GM19324 (cell line): ENCODE measurements around the gene SOAT2.
"Not testable (repeated sequence)": the region's sequence is repeated elsewhere in the genome, so short reads cannot be mapped to it uniquely, and the experiment has no call there.

ENCODE experiments used
- ATAC-seq: cut with Tn5 transposase; IDR thresholded peaks from one replicate; pipeline ENCODE4 v1.9.1; 2021; ENCODE audit warnings: mild to moderate bottlenecking, moderate library complexity; ENCODE audit not compliant: unreplicated experiment, low FRiP score

Gene SOAT2

DNA sequence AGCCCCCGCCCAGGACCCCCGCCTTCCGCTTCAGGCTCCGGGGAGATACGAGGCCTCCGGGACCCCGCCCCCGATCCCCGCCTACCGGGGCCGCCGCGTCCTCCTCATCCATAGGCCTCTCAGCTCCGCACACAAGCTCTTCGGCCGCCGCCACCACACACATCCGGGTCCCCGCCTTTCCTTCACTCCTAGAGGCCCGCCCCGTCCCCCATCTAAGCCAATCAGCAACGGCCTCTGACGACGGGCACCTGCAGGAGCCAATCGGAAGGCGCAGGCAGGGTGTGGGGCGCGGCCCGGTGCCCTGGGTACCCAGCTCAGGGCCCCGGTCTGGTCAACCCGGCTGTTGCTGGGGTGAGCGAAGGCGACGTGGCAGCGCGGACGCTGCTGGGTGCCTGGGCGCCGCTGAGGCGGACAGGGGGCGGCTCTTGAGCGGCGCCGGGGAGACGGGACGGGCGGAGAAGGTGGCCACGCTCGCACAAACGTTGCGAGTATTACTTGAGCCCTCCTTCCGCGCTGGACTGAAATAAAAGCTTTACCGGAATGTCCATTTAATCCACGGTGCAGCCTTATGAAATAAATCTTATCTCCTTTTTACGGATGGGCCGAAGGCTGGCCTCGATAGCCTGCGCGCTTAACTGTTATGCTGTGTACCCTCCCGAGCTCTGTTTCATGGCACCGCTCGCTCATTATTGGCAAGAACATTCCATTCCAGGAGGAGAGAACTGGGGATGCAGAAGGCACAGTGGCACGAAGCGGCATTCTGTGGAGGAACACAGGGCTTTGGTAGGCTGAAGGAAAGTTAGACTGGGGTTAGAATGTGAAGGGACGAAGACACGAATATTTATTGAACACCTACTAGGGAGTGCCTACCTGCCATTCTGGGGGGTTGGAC, 23.8 kb upstream of the SOAT2 start, which contains the start of gene SPRYD3:
Gene SPRYD3, minus strand, starts transcription at position 165 of the 892 bp plus-strand sequence. Its CDS starts 57 bp downstream, at position 108.
- peak; percentile 98 for ATAC-seq

DNA sequence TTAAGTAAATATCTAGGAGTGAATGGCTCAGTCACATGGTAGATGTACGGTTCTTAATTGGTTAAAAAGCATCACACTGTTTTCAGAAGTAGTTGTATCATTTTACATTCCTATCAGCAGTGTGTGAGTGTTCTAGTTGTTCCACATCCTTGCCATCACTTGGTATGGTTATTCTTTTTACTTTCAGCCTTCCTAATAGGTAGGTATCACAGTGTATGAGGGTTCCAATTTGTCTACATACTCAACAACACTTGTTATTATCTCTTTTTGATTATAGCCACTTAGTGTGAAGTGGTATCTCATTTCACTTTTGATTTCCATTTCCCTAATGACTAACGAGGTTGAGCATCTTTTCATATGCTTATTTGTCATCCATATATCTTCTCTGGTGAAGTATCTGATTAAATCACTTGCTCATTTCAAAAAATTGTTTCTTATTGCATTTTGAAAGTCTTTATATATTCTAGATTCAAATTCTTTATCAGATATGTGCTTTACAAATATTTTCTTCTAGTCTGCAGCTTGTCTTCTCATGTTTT, 20.6 kb upstream of the SOAT2 start:
- no peak for ATAC-seq

GRCh38 chr12:53086361-53086760, 16.9 kb upstream of the SOAT2 start:
- ATAC-seq = no peak

DNA sequence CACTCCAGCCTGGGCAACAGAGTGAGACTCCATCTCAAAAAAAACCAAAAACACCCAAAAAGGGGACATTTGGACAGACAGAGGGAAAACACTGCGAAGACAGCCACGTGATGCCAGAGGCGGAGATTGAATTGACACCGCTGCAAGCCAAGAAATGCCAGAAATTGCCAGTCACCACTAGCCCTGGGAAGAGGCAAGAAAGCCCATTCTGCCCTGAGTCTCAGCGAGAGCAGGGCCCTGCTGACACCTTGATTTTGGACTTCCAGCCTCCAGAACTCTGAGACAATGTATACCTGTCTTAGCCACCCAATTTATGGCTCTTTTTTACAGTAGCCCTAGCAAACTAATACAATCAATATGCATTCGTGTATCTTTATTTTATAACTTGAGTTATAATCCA, 13.2 kb upstream of the SOAT2 start:
- no peak for ATAC-seq

- no peak for ATAC-seq
Observed at GRCh38 chr12:53090554-53090953, 12.7 kb upstream of the SOAT2 start.

DNA sequence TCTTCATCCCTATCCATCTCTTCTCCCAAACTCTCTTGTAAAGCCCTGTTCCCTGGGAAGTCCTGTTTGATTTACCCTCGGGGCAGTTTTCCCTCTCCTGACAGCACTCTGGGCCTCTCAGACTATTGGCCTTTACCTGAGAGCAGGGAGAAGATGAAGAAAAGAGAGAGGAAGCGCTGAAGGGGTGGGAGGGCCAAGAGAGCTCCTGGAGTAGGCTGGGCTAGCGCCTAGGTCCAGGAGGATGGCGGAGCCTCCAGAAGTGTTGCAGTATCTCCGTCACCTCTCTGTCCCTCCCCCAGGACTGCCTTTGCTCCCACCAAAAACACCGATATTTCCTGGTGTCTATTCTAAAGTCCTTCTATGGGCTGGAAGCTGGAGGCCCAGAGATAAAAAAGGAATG, 11.5 kb upstream of the SOAT2 start:
- no peak for ATAC-seq

- ATAC-seq = no peak
Observed at GRCh38 chr12:53093777-53094393, 9.4 kb upstream of the SOAT2 start.

- ATAC-seq = no peak
Observed at GRCh38 chr12:53094394-53094787, 8.9 kb upstream of the SOAT2 start.

DNA sequence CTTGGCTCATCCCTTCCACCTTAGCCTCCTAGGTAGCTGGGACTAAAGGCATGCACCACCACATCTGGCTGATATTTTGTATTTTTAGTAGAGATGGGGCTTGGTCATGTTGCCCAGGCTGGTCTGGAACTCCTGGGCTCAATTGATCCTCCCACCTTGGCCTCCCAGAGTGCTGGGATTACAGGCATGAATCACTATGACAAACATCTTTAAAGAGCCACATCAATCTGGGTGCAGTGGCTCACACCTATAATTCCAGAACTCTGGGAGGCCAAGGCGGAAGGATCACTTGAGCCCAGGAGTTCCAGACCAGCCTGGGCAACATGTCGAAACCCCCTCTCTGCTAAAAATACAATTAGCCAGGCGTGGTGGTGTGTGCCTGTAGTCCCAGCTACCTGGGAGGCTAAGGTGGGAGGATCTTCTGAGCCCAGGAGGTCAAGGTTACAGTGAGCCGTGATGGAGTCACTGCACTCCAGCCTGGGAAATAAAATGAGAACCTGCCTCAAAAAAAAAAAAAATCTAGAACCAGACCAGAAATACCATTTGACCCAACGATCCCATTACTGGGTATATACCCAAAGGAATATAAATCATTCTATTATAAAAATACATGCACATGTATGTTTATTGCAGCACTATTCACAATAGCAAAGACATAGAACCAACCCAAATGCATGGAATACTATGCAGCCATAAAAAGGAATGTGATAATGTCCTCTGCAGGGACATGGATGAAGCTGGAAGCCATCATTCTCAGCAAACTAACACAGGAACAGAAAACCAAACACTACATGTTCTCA, 8.3 kb upstream of the SOAT2 start:
- not testable (repeated sequence) for ATAC-seq

DNA sequence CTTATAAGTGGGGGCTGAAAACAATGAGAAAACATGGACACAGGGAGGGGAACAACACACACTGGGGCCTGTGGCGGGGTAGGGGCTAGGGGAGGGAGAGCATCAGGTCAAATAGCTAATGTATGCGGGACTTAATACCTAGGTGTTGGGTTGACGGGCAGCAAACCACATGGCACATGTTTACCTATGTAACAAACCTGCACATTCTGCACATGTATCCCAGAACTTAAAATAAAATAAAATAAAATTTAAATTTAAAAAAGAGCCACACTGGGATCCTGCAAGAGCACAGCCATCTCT, 7.7 kb upstream of the SOAT2 start:
- not testable (repeated sequence) for ATAC-seq

DNA sequence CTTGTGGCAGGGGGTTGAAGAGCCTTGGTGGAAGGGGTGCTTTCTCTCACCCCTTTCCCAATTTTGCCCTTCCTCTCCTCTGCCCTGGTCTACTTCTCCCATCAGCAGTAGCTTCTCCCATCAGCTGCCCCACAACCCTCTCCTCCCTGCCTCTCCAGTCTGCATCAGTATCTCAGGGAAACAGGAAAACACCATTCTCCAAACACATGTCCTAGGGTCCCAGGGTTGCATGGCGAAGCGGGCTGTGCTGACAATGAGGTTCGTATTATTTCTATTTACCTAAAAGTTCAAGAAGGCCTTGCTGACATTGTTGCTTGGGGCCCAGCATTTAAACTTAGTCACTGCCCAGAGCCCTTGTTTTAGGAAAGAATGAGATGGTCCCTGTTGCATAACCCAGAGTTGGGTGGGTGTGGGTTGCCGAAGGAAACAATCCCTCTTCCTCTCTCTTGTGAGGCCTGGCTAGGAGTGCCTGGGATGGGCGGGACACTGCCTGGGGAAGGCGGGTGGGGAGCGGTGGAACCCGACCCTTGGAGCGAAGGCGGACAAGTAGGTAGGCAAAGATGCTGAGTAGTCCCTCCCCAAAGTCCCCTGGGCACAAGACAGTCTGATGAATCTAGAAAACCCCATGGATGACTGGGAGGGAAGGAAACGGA, 7.1 kb upstream of the SOAT2 start:
- no peak for ATAC-seq

DNA sequence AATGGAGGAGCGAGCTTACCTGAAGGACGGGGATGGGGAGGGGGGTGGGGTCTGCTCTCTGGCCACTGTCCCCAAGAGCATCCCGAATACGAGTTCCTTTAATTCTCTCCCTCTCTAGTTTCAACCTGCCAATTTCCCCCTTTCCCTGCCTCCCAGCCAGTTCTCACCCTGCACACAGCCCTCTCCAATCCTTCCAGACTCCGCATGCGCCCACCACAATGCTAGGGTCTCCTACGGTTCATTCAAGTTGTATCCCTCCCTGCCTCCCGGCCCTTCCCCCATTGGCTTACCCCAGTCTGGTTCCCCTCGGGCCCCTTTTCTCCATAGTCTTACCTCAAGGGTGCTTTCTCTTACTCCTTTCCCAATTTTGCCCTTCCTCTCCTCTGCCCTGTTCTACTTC, 6.5 kb upstream of the SOAT2 start:
- ATAC-seq = no peak

GRCh38 chr12:53097207-53097563, 6.1 kb upstream of the SOAT2 start:
- no peak for ATAC-seq

GRCh38 chr12:53097564-53098353, 5.5 kb upstream of the SOAT2 start, which contains the start of gene IGFBP6:
TSS of gene IGFBP6 (plus strand) at chr12:53097667. CDS start at chr12:53097718, 51 bp downstream.
- ATAC-seq = peak; percentile 52

DNA sequence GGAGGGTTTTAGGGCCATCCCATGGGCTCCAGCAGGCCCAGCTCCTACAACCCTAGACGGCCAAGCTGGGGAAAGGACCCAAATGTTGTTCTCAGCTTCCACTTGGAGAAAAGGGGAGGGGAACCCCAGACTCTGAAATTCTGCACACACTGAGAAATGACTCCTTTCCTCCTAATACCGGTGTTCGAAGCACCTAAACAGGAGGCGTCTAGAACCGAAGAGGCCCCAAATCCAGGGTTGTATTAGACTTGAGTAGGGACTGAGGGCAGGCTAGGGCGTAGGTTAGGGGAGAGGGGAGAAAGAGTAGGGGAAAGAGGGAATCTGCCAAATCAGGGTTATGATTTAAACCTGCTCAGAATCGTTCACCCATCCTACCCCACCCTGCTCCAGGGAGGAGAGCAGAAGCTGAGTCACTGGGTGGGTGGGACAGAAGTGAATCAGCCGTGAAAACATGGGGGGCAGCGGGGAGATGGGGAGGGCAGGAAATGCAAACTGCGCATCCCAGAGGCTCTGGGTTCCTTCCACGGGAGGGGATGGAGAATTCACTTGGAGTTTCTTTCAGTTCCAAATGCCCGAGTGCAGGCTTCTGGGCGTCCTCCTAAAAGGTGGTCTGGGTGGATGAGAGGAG, 4.8 kb upstream of the SOAT2 start:
- no peak for ATAC-seq

GRCh38 chr12:53099071-53099882, 4.0 kb upstream of the SOAT2 start:
- ATAC-seq = no peak

GRCh38 chr12:53100466-53101151, 2.7 kb upstream of the SOAT2 start:
- no peak for ATAC-seq

GRCh38 chr12:53101266-53101665, 2.0 kb upstream of the SOAT2 start:
- no peak for ATAC-seq
